Stimulated activated CD4-positive, alpha-beta T cell treated with anti-CD3 and anti-CD28 coated beads, Interleukin-4, amount 100 ng/mL, for 4 hours (primary cell): ENCODE measurements around the gene PNPLA3.

ENCODE experiments used
- DNase-seq, 2 experiments: peaks; one replicate each; pipeline ENCODE4 v3.0.0-alpha.2; 2020

Gene PNPLA3

DNA sequence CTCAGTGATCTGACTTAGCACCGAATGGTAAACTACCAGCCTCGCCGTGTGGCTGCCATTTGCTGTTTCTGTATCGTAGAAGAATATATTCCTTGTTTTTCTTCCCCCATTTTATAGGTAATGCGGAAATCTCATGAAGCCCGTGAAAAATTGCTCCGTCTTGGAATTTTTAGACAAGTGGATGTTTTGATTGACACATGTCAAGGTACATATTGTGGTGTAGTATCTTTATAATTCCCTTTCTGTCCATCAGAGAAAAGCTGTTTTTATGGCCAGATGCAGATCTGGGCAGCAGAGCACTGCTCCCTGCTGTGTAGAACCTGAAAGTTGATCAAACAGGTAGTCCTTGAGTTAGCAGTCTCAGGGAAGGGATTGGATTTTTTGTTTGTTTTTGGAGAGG lies 45.0 kb downstream of the PNPLA3 start:
- no peak for DNase-seq

DNA sequence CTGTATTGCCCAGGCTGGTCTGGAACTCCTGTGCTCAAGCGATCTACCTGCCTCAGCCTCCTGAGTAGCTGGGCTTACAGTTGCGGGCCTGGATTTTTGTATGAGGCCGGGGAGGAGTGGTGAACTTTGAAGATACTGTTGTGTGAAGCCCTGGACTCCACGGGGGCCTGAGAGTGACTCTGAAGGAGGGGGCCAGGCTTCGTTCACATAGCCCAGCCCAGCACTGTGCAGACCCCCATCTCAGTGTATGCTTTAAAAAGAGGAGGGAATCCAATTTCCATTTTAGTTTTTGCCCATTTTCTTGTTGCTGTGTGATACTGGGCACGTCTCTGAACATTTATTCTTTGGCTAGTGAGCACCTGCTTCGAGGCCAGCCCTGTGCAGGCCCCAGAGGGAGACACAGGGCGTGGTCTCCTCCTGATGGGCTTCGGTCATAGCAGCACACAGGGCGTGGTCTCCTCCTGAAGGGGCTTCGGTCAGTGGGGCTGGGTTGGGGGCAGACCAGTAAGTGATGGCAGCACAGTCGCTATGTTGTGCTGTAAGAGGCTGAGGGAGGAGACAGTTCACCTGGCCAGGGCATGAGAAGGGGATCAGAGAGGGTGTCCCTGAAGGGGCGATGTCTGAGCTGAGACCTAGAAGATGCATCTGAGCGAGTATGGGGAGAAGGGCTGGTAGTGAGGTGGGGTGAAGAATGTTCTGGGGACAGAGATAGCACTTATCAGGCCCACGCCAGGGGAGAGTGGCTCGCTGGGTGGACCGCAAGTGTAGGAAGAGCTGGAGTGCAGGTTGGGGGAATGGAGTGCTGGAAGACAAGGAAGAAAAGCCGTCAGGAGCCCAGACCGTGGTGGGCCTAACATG lies 45.6 kb downstream of the PNPLA3 start:
- no peak for DNase-seq

DNA sequence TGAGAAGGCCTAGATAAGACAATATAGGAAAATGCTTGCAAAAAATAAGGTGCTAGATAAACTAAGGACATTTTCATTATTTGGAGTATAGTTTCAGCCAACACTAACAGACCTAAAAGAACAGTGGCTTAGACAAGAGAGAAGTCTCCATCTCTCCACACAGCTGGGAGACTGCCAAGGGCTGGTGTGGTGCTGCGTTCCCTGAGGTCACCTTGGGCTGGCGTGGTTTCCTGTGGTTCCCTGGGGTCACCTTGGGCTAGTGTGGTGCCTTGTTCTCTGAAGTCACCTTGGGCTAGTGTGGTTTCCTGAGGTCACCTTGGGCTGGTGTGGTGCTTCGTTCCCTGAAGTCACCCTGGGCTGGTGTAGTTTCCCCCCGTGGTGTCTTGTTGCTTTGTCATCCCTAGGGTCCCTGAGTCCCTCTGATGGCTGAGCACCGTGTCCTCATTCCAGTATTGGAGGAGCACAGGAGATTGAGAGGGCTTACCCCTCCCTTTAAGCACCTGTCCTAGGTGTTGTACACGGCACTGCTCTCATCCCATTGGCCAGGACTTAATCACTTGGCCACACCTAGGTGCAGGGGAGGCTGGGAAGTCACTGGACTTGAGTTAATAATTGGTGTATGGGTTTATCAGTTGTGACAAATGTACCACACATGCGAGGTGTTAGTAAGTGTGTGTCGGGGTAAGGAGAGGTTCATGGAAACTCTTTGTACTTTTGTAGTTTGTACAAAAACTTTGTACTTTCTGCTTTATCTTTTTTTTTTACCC lies 46.6 kb downstream of the PNPLA3 start:
- no peak for DNase-seq

DNA sequence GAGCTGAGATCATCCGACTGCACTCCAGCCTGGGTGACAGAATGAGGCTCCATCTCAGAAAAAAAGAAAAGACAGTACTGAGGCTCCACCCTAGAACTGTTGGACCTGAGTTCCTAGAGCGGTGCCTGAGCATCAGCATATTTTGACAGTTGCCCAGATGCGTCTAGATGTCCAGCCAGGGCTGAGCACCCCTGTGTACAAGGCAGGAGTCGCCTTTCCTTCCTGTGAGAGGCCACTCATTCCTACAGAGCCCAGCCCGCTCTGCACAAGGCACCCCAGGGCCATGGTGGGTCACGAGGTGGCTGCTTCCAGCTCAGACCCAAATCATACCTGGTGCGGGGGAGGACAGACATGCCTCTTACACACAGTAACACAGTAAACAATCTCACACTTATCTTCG lies 47.5 kb downstream of the PNPLA3 start:
- no peak for DNase-seq

DNA sequence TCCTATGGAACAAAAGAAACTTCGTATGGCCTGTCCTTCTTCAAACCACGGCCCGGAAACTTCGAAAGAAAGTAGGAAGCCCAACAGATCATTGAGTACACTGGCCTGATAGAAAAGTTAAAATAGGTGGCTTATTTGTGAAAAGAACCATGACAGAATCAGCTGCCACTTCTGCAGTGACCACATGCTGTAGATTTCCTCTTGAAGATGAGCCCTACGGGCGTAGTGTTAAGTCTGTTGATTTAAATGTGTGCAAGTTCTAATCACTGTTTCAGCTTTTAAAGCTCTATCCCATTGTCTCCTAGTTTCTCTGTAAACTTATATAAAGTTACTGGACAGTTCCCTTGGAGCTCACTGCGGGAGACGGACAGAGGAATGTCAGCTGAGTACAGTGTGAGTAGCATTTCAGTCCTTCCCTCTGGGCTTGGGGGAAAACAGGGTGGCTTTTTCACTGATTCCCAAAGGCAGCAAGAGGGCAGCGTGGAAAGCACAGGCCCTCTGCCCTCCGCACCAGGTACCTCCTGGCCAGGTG lies 49.4 kb downstream of the PNPLA3 start:
- no peak for DNase-seq

DNA sequence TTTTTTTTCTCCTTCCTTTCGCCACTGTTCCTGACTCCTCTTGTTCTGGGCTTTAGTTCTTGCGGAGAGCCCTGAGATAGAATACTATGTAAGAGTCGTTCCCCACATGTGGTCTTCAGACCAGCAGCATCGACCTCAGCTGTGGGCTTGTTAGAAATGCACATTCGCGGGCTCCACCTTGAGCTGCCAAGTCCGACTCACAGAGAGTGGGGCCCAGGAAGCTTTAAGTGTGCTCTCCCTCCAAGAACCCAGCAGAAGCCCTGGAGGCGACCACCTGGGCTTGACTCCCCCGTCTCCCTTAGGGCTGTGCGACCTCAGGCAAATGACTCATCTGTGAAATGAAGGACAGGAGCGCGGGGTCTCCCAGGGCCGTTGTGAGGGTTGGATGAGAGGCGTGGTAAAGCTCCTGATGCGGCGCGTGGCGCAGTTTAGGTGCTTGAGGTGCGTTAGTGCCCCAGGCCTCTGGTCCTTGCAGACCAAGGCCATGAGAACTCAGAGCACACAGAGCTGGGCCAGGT lies 50.5 kb downstream of the PNPLA3 start:
- DNase-seq = no peak

DNA sequence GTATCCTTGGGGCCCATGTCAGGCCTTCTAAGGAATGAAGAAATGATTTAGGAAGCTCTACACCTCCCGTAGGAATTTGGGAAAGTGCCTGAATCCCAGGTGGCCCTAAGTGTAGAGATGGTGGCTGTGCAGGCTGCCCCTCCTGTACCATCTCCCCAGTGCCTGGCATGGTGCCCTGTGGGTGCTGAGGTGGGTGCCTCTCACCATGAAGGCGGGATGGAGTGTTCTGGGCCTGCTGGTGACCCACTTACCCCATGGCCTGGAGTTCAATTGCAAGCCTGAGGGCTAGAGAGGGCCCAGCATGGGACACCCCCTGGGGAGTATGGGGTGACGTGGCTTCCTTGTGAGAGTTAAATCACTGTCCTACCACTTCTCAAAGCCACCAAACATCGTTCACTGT lies 51.4 kb downstream of the PNPLA3 start:
- DNase-seq = no peak

DNA sequence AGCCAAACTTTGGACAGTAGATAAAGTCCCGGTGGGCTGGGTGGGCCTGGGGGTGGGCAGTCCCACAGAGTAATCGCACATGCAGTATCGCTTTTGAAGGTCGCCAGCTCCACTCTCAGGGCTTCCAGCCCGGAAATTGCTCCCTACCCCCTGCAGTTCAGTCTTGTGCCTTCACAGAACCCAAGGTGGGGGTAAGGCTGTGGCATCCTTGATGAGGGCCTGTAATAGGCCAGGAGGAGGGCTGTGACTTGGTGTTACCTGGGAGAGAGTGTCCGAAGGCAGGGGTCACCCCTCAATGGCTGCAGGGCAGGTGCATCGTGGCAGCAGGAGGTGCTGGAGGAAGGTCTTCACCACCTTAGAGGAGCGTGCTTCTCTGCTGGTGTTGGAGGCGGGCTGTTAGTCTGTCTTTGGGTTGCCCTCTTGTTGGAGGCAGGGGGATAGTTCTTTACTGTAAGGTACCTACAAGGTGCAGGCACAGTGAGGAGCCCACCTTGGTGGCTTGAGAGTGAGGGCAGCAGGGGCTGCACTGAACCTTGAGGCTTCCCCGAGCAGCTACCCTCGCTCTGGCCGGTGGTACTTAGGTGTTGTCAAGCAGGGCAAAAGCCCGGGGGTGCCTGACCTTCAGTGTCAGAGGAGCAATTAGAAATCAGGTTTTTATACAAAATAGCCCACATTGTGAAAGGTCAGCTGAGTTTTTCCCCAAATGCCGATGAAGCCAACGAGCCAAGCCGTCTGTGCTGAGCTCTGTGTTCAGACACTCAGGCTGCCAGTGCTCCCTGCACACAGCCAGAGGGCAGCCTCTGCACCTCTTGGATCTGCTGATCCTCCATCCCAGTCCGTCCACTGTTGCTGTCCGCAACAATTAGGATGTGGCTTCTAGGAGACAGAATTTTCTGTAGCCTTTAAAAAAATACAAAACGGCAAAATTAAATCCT lies 53.5 kb downstream of the PNPLA3 start:
- no peak for DNase-seq

DNA sequence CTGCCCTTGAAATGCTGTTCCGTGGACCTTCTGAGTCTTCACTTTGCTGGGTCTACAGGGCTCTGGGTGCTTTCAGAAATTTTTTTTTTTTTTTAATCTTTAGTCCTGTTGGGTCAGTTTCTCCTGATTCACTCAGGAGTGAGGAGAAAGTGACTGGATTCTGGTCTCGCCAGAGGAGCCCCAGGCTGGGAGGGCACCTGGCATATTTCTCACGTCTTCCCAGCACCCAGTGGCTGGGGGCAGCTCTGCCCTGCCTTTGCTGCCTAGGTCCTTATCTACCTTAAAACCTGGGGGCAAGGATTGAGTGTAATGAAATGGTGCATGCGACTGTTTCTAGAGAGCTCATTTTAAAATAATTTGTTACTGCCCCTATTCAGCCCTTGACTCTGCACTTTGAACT lies 55.0 kb downstream of the PNPLA3 start:
- no peak for DNase-seq

DNA sequence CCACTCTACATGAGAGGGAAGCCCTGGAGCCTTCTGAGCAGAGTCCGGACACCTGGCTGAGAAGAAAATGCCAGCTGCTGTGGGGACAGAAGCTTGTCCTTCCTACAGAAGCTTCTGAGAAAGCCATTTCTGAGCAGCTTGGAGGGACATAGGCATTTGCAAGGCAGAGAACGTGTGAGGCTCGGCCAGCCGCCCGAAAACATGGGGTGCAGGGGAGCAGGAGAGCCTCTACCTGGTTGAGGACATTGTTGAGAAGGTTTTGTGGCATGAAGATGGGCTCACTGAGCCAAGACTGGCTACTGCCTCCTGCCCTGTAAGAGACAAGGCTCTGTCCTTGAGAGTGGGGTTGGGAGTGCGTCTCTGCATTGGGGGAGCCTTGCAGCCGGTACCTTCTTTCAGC lies 57.0 kb downstream of the PNPLA3 start:
- DNase-seq = no peak

DNA sequence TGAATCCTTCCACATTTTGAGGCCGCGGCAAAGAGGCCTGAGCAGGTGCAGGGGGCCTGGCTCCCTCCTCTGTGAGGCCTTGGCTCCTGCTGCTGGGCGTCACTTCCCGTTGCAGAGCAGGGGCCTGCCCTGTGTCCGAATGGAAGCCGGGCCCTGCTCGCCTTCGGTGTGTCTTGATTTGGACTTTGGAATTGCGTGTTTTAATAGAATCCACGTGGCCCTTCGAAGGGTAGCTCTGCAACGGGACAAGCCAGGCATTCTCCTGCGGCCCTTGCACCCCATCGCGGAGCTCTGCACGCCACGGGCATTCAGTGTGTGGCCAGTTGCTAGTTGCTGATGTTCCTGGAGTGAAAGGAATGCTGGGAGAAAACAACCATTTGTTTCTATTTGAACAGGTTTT lies 57.4 kb downstream of the PNPLA3 start:
- no peak for DNase-seq

DNA sequence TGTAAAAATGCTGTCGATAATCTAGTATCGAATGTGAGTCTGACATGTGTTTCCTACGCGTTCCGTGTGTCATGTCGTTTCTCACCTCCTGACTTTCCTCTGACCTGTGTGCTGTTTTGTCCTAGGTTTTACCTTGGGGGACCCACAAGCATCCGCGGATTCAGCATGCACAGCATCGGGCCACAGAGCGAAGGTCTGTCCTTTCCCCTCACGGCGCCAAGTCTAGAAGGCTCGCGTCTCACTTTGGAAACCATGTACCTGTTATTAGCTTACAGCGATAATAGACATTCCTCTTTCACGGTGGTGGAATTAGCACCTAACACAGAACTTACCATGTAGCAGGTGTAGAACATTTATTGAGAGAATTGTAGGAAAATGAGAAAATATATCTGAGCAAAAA lies 60.2 kb downstream of the PNPLA3 start:
- DNase-seq = no peak

DNA sequence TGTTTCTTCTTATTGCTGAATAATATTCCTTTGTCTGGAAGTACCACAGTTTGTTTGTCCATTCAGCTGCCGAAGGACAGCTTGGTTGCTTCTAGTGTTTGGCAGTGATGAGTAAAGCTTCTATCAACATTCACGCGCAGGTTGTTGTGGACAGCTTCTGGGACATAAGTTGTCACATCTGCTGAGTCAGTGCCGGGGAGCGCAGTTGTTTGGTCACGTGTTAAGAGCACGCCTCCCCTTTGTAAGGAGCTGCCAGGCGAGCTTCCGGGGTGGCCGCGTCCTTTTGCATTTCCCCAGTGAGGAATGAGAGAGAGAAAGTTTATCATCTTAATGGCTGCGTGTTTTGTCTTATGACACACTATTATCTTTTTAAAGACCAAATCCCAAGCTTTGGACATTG lies 61.9 kb downstream of the PNPLA3 start:
- DNase-seq = no peak

DNA sequence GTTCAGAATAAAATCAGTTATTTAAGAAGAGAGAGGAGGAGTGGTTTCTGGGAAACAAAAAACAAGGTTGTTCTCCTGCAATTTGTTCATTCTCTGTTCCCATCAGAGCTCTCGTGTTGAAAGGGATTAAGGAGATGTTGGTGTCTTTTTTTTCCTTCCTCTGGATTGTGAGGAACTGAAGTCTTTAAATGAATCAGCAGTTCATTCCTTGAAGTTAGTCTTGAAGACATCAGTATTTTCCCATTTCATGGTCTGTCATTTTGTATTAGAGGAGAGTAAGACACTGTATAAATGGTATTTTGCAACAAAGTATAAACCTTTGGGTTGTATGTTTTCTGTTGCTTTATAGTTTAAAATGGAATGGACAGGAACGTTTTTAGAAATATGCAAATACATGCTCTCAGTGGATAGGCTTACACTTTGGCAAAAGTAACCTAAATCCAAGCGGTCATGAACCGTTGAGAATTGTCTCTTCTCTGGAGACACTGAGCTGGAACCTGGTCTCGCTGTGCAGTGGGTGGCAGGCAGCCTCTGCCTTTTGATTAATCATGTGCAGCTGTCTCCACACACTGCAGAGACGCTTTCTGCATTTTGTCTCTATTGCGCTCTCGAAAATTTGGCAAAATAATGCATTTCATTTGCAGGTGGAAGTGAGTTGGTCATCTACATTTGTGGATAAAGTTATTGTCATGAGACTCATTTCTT lies 64.7 kb downstream of the PNPLA3 start:
- no peak for DNase-seq

DNA sequence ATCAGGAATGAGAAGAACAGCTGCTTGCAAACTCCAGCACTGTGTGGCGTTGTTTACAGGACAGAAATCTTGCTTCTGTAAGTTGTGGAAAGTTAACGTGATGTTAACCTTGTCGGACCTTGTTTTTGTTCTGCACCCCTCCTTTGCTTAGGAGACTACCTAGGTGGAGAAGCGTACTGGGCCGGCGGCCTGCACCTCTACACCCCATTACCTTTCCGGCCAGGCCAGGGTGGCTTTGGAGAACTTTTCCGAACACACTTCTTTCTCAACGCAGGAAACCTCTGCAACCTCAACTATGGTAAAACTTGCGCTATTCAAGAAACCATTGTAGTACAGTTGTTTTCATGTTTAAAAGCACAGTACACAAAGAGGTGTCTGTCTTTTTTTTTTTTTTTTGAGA lies 65.4 kb downstream of the PNPLA3 start:
- DNase-seq = no peak

DNA sequence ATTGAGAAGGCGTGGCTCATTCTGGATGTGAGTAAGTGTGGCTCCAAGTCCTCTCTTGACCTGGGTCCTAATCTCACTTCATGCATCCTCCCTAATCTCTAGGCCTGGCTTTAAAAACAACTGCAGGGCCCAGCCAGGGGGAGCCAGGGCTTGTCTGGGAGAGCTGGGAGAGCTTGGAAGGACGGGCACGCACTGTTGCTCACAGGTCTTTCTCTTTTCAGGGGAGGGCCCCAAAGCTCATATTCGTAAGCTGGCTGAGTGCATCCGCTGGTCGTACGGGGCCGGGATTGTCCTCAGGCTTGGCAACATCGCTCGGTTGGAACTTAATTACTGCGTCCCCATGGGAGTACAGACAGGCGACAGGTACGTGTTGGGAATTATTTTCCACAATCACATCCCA lies 66.4 kb downstream of the PNPLA3 start:
- DNase-seq = no peak

DNA sequence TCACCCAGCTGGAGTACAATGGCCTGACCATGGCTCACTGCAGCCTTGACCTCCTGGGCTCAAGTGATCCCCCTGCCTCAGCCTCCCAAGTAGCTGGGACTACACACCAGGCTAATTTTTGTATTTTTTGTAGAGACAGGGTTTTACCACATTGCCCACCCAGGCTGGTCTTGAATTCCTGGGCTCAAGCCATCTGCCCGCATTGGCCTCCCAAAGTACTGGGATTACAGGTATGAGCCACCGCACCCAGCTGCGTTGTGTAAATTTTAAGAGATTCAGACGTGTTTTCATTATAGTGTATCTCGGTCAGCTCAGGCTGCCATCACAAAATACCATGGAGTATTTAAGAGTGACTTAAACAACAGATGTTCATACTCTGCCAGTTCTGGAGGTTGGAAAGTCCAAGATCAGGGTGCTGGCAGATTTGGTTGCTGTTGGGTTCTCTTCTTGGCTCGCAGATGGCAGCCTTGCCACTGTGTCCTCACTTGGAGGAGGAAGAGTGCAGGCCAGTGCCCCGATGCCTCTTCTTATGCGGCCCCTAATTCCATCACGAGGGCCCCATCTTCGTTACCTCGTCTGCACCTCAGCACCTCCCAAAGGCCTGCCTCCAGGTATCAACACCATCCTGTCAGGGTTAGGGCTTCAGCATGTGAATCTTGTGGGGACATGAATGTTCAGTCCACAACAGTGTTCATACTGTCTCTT lies 67.9 kb downstream of the PNPLA3 start:
- no peak for DNase-seq

DNA sequence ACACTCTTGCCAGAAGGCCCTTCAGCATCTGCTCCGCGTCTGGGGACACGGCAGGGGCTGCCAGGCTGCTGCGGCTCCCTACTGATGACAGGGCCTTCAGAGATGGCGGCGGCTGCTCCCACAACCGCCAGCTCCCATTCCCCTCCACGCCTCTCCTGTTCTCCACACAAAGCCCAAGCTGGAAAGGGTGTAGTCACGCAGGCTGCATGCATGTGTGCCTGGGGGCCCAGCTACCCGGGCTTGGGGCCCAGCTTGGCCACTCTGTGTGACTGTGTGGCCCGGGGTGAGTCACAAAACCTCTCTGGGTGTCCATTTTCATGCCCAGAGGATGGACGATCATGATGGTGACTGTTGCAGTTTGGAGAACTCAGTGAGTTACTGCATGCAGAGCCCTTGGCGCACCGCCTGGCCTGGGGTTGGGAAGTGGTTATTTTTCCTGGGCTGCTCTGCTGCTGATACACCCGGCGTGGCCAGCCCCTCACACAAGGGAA lies 68.8 kb downstream of the PNPLA3 start:
- DNase-seq = no peak

DNA sequence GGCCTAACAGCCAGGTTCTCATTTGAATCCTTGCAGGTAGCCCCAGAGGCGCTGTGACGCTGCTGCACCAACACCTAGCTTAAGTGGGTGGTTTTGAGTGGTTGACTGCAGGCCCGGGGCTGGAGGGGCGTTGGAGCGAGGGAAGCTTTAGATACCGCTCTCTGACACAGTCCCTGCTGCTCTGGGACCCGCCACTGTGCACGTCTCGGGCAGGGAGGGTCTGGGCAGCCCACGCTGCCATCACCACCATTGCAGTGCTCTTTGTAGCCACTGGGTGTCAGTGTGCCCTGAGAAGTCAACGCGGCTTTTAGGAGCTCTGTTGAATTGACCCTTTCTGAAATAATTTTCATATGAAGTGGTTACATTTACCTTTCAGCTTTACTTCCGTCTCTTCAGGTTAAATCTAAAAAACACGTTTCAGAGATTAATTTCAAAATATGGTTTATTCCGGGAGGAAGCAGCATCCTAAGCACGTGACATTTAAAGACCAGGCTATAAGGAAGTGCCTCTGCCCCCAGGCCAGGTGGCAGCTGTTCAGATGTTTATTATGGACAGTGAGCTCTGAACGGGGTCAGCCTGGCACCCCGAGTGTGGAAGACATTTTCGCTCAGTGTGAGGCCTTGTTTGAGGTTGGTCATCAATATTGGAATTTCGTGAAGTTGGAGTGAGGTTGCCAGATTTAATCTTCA lies 69.6 kb downstream of the PNPLA3 start:
- peak; percentile 45 to 51 for DNase-seq

DNA sequence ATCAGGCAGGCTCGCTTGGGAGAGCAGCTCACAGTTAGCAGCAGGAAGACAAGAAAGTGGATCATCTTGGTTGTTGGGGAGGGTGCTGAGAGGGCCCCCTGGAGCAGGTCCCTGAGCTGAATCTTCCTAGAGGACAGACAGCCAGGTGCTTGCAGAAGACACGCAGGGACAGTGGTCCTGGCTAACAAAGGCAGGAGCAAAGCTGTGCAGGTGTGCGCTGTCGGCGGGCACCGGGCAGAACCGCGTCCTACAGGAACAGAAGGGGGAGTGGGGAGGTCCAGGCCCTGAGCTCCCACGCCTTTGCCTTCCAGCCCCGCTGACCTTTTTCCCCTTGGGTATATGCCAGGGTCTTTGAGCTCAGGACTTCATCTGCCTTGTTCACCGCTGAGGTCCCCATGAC lies 70.4 kb downstream of the PNPLA3 start:
- DNase-seq = no peak

DNA sequence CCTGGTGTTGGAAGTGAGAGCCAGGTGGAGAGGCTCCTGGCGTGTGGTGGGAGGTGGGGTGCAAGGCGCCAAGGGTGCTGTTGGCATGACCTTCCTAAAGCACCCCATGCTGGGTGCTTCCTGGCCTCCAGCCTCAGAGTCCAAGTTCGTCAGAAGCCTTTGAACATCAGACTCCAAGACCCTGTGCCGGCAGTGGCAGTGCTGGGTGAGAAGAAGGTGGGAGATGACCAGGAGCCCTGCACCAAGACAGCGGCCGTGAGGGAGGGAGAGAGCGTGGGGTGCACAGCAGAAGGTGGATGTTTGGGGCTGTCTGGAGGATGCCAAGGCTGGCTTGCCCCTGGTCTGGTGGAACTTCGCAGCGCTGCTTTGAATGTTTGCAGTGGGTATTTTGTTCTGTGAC lies 70.8 kb downstream of the PNPLA3 start:
- DNase-seq = no peak
